ENCODE measurements around the gene DPP10.

Gene DPP10

DNA sequence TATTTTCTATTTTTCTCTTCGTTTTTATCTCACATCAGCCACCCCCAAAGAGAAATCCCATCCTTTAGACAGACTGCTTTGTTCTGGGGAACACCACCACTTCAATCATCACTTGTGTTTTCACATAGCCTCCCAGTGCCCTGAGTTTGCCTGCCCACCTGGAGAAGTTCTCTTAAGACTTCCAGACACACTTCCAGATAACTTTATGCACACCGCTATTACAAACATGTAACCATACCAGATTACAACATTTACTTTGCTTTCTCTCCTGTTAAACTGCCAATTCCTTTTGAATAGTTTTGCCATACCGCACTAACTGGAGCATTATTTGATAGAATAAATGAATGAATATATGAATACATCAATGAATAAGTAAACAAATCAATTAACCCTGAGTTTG lies 1353.6 kb downstream of the DPP10 start:
- no peak for DNase-seq (ENCODE audit: extremely low spot score)
- POLR2A ChIA-PET: no interaction called here
- TF ChIP-seq FOXA1 (IDR thresholded peaks at IDR 0.05): no peak
- CTCF ChIA-PET: no interaction called here

DNA sequence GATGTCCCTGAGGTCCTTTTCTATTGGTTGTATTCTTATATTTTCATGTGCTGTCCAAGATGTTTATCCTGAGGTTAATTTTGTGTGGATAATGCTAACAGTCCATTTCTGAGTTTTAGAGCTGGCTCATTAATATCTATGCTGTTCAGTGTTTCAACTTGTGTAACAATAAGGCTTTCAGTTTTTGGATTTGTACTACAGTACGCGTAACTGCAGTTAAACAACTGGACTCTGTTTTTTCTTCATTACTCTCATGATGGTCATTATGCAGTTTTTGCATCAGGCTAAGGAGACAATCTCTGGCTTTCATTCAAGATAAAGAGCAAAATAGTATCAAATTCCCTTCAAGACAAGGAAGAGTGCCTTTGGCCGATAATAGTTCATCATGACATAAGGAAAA lies 1364.8 kb downstream of the DPP10 start:
- POLR2A ChIA-PET: no interaction called here
- TF ChIP-seq ARNT (IDR thresholded peaks at IDR 0.05): no peak
- TF ChIP-seq TARDBP (IDR thresholded peaks at IDR 0.05): no peak
- no peak for TF ChIP-seq BHLHE40 (IDR thresholded peaks at IDR 0.05; ENCODE audit: borderline replicate concordance)
- TF ChIP-seq SUZ12 (IDR thresholded peaks at IDR 0.05): no peak
- no peak for TF ChIP-seq FOXK2 (IDR thresholded peaks at IDR 0.05)
- no peak for TF ChIP-seq CTBP1 (IDR thresholded peaks at IDR 0.05; ENCODE audit: borderline replicate concordance)
- no peak for TF ChIP-seq ELF4 (IDR thresholded peaks at IDR 0.05)
- TF ChIP-seq HDGF (IDR thresholded peaks at IDR 0.05; ENCODE audit: borderline replicate concordance): no peak
- no peak for TF ChIP-seq LEF1 (IDR thresholded peaks at IDR 0.05; ENCODE audit: borderline replicate concordance)
- no peak for TF ChIP-seq SP1 (IDR thresholded peaks at IDR 0.05)
- CTCF ChIA-PET: no interaction called here
- no peak for DNase-seq (ENCODE audit: extremely low spot score)

DNA sequence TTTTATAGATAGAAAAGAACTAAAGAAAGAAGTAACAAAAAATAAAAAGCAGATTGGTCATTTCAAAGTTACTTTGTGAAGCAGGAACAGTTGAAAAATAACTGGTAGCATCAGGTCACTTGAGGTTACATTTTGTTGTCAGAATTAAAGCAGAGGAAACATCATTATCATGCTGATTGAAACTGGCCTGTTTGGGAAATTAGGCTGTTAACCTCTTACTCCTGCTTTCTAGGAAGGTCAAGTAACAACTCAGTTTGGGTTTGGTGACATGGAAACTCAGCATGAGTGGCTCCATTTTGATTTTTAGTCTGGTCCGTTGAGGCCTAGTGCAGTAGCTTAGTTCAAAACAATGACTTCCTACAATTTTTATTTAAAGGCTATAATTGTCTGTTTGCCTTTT lies 1383.5 kb downstream of the DPP10 start:
- TF ChIP-seq SP1 (IDR thresholded peaks at IDR 0.05): no peak
- TF ChIP-seq TARDBP (IDR thresholded peaks at IDR 0.05): no peak
- TF ChIP-seq BHLHE40 (IDR thresholded peaks at IDR 0.05; ENCODE audit: borderline replicate concordance): no peak
- no peak for TF ChIP-seq FOXA1 (IDR thresholded peaks at IDR 0.05)
- TF ChIP-seq, protein P1, sequence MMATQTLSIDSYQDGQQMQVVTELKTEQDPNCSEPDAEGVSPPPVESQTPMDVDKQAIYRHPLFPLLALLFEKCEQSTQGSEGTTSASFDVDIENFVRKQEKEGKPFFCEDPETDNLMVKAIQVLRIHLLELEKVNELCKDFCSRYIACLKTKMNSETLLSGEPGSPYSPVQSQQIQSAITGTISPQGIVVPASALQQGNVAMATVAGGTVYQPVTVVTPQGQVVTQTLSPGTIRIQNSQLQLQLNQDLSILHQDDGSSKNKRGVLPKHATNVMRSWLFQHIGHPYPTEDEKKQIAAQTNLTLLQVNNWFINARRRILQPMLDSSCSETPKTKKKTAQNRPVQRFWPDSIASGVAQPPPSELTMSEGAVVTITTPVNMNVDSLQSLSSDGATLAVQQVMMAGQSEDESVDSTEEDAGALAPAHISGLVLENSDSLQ (IDR thresholded peaks at IDR 0.05): no peak
- TF ChIP-seq NFRKB (IDR thresholded peaks at IDR 0.05): no peak
- no peak for TF ChIP-seq LEF1 (IDR thresholded peaks at IDR 0.05; ENCODE audit: borderline replicate concordance)
- no peak for TF ChIP-seq ZNF384 (IDR thresholded peaks at IDR 0.05)
- TF ChIP-seq FOXK2 (IDR thresholded peaks at IDR 0.05): no peak
- TF ChIP-seq ARNT (IDR thresholded peaks at IDR 0.05): no peak
- no peak for TF ChIP-seq ELF4 (IDR thresholded peaks at IDR 0.05)
- no peak for TF ChIP-seq CTBP1 (IDR thresholded peaks at IDR 0.05; ENCODE audit: borderline replicate concordance)
- no peak for TF ChIP-seq HDGF (IDR thresholded peaks at IDR 0.05; ENCODE audit: borderline replicate concordance)
- TF ChIP-seq SUZ12 (IDR thresholded peaks at IDR 0.05): no peak
- no peak for TF ChIP-seq FOXM1 (IDR thresholded peaks at IDR 0.05; ENCODE audit: borderline replicate concordance)
- TF ChIP-seq L3MBTL2 (conservative IDR thresholded peaks at IDR 0.05): no peak
- no peak for DNase-seq (ENCODE audit: extremely low spot score)
- ChIA-PET POLR2A (no interaction called here), CTCF (no interaction called here)

DNA sequence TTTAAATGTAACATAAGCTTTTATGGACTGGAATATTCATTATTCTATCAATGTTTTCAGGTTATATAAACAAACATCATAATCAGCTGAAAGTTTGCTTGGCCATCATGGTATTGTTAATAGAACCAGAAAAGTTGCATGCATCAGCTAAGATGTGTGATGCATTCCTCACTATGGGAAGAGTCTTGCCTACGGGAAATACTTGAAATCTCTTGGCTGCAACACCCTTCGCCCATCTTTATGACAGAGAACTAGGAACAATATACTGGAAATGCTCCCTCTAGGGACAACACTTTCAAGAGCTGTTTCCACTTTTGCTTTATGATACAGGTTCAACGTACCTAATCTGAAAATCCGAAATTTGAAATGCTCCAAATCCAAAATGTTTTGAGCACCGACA lies 1390.8 kb downstream of the DPP10 start:
- ChIA-PET POLR2A (no interaction called here), CTCF (no interaction called here)
- no peak for DNase-seq (ENCODE audit: extremely low spot score)
- TF ChIP-seq HDGF (IDR thresholded peaks at IDR 0.05; ENCODE audit: borderline replicate concordance): no peak
- TF ChIP-seq TARDBP (IDR thresholded peaks at IDR 0.05): no peak
- no peak for TF ChIP-seq FOXA1 (IDR thresholded peaks at IDR 0.05)
- TF ChIP-seq FOXM1 (IDR thresholded peaks at IDR 0.05; ENCODE audit: borderline replicate concordance): no peak
- TF ChIP-seq, protein P1 (IDR thresholded peaks at IDR 0.05): no peak
- no peak for TF ChIP-seq LEF1 (IDR thresholded peaks at IDR 0.05; ENCODE audit: borderline replicate concordance)

DNA sequence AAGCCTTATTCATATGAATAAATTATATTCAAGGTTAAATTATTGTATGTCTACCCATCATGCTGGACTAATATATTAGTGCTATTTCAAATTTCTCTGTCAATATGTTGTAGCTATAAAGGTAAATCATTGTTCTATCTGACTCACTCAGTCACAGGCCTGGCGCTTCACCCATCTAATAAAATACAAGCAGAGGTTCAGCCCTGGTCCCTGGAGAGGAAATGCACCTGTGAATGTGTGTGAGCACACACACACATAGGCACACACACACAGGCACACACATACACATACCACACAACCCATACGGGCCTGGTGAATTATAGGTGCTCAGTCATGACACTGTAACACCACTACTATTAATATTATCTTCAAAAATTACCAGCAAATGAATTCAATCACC lies 1396.1 kb downstream of the DPP10 start:
- POLR2A ChIA-PET: no interaction called here
- CTCF ChIA-PET: no interaction called here
- TF ChIP-seq SUZ12 (IDR thresholded peaks at IDR 0.05): no peak
- no peak for DNase-seq (ENCODE audit: extremely low spot score)

DNA sequence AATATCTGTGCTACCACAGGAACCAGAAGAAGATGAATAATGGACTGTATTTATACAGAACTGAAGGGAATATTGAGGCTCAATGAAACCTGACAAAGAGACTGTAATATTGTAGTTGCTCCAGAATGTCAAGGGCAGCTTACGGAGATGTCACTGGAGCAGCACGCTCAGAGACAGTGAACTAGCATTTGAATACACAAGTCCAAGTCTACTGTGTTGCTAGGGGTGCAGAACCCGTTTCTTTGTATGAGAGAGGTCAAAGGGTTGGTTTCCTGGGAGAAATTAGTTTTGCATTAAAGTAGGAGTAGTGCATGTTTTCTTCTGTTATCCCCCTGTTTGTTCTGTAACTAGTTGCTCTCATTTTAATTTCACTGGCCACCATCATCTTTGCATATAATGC lies 1399.9 kb downstream of the DPP10 start:
- DNase-seq (ENCODE audit: extremely low spot score): no peak
- ChIA-PET POLR2A (no interaction called here), CTCF (no interaction called here)
- no peak for TF ChIP-seq BHLHE40 (IDR thresholded peaks at IDR 0.05; ENCODE audit: borderline replicate concordance)
- no peak for TF ChIP-seq SP1 (IDR thresholded peaks at IDR 0.05)
- TF ChIP-seq SUZ12 (IDR thresholded peaks at IDR 0.05): no peak
- no peak for TF ChIP-seq ELF4 (IDR thresholded peaks at IDR 0.05)
- no peak for TF ChIP-seq CTBP1 (IDR thresholded peaks at IDR 0.05; ENCODE audit: borderline replicate concordance)
- TF ChIP-seq FOXK2 (IDR thresholded peaks at IDR 0.05): no peak
- TF ChIP-seq, protein P1 (IDR thresholded peaks at IDR 0.05): no peak
- no peak for TF ChIP-seq LEF1 (IDR thresholded peaks at IDR 0.05; ENCODE audit: borderline replicate concordance)
- TF ChIP-seq TARDBP (IDR thresholded peaks at IDR 0.05): no peak
- TF ChIP-seq FOXA1 (IDR thresholded peaks at IDR 0.05): no peak
- TF ChIP-seq ARNT (IDR thresholded peaks at IDR 0.05): no peak
- TF ChIP-seq NFRKB (IDR thresholded peaks at IDR 0.05): no peak
- TF ChIP-seq L3MBTL2 (conservative IDR thresholded peaks at IDR 0.05): no peak
- TF ChIP-seq FOXM1 (IDR thresholded peaks at IDR 0.05; ENCODE audit: borderline replicate concordance): no peak

DNA sequence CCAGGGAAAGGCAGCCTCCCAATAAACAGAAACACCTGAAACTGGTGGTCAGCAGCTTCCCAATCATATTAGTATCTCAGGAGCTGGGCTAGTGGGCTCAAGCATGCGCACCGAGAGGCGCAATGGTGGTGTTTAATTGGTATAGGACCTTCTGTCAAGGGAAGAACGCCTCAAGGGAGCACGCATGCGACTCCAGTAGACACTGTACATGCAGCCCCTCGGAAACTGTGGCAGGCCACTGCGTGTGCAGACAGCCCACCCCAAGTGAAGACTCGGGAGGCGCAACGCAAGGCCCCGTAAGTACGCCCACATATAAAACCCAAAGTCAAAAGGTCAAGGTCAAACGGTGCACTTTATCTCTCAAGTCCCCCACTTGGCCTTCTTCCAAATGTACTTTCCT lies 1405.8 kb downstream of the DPP10 start:
- POLR2A ChIA-PET: no interaction called here
- no peak for DNase-seq (ENCODE audit: extremely low spot score)
- TF ChIP-seq ELF4 (IDR thresholded peaks at IDR 0.05) (no peak), FOXA1 (IDR thresholded peaks at IDR 0.05) (no peak), HDGF (IDR thresholded peaks at IDR 0.05; ENCODE audit: borderline replicate concordance) (no peak), CTBP1 (IDR thresholded peaks at IDR 0.05; ENCODE audit: borderline replicate concordance) (no peak), TARDBP (IDR thresholded peaks at IDR 0.05) (no peak), SP1 (IDR thresholded peaks at IDR 0.05) (no peak), NFRKB (IDR thresholded peaks at IDR 0.05) (no peak), SUZ12 (IDR thresholded peaks at IDR 0.05) (no peak), ARNT (IDR thresholded peaks at IDR 0.05) (no peak), LEF1 (IDR thresholded peaks at IDR 0.05; ENCODE audit: borderline replicate concordance) (no peak), FOXM1 (IDR thresholded peaks at IDR 0.05; ENCODE audit: borderline replicate concordance) (no peak), ZNF384 (IDR thresholded peaks at IDR 0.05) (no peak), L3MBTL2 (conservative IDR thresholded peaks at IDR 0.05) (no peak), FOXK2 (IDR thresholded peaks at IDR 0.05) (no peak)
- TF ChIP-seq, protein P1 (IDR thresholded peaks at IDR 0.05): no peak
- CTCF ChIA-PET: no interaction called here
